MM.1S (cell line): ENCODE results near the gene MYL12A.
"Not testable (repeated sequence)": the region's sequence is repeated elsewhere in the genome, so short reads cannot be mapped to it uniquely, and the experiment has no call there.

ENCODE experiments used
- DNase-seq: peaks from one replicate; pipeline ENCODE4 v3.0.0-alpha.2; 2015
- H2AFZ ChIP-seq: fragments of 300-600 bp; sonication (generic); 2 replicates; pipeline ENCODE4 v1.6.0; 2016; ENCODE audit warnings: antibody characterized with exemption, low read length
- H3F3A ChIP-seq: fragments of 300-600 bp; sonication (generic); 2 replicates; pipeline ENCODE4 v1.6.1; 2016; ENCODE audit warnings: mild to moderate bottlenecking, antibody characterized with exemption, low read length, moderate library complexity, mixed read lengths; ENCODE audit not compliant: insufficient read depth
- H3K27ac ChIP-seq: fragments of 300-600 bp; sonication (generic); 2 replicates; pipeline ENCODE4 v1.5.1; 2016; ENCODE audit warnings: mild to moderate bottlenecking, low read length
- H3K27me3 ChIP-seq: fragments of 300-600 bp; sonication (generic); replicated peaks from 2 replicates; pipeline ENCODE4 v1.6.0; 2016; ENCODE audit warnings: low read length; ENCODE audit not compliant: insufficient read depth
- H3K36me3 ChIP-seq: fragments of 300-600 bp; sonication (generic); replicated peaks from 2 replicates; pipeline ENCODE4 v1.6.1; 2016; ENCODE audit warnings: mild to moderate bottlenecking, low read length, mixed read lengths; ENCODE audit not compliant: insufficient read depth
- H3K4me1 ChIP-seq: fragments of 300-600 bp; sonication (generic); 2 replicates; pipeline ENCODE4 v1.6.1; 2016; ENCODE audit warnings: low read length, mixed read lengths
- H3K4me2 ChIP-seq: fragments of 300-600 bp; sonication (generic); 2 replicates; pipeline ENCODE4 v1.6.0; 2016; ENCODE audit warnings: low read depth, low read length
- H3K4me3 ChIP-seq: fragments of 300-600 bp; sonication (generic); 2 replicates; pipeline ENCODE4 v1.5.1; 2016; ENCODE audit warnings: low read length, mixed read lengths
- H3K79me2 ChIP-seq: fragments of 300-600 bp; sonication (generic); 2 replicates; pipeline ENCODE4 v1.6.1; 2016; ENCODE audit warnings: mixed run types, low read length, mixed read lengths
- H3K9ac ChIP-seq: fragments of 300-600 bp; sonication (generic); 2 replicates; pipeline ENCODE4 v1.6.1; 2016; ENCODE audit warnings: low read length, mixed read lengths
- H3K9me2 ChIP-seq: fragments of 300-600 bp; sonication (generic); replicated peaks from 2 replicates; pipeline ENCODE4 v1.6.1; 2016; ENCODE audit warnings: mild to moderate bottlenecking, low read length, mixed read lengths; ENCODE audit not compliant: insufficient read depth
- H3K9me3 ChIP-seq: fragments of 300-600 bp; sonication (generic); replicated peaks from 2 replicates; pipeline ENCODE4 v1.6.1; 2016; ENCODE audit warnings: mild to moderate bottlenecking, low read length, mixed read lengths; ENCODE audit not compliant: insufficient read depth
- H4K20me1 ChIP-seq: fragments of 300-600 bp; sonication (generic); 2 replicates; pipeline ENCODE4 v1.6.1; 2016; ENCODE audit warnings: mild to moderate bottlenecking, low read length, moderate library complexity, mixed read lengths; ENCODE audit not compliant: insufficient read depth
- EZH2 ChIP-seq: fragments of 300-600 bp; sonication (generic); optimal IDR thresholded peaks from 2 replicates; pipeline ENCODE3; 2017; ENCODE audit warnings: low read depth, mild to moderate bottlenecking, antibody characterized with exemption, low read length, mixed read lengths
- EZH2phosphoT487 ChIP-seq: fragments of 300-600 bp; sonication (generic); IDR thresholded peaks from 2 replicates; pipeline ENCODE4 v1.6.1; 2018; ENCODE audit warnings: antibody characterized with exemption, low read length
- TF ChIP-seq, protein P1 (sequence below): fragments of 300-600 bp; sonication (generic); IDR thresholded peaks from 2 replicates; pipeline ENCODE4 v1.5.1; 2016; ENCODE audit warnings: antibody characterized with exemption, low read length, mixed read lengths

The MYL12A gene

DNA sequence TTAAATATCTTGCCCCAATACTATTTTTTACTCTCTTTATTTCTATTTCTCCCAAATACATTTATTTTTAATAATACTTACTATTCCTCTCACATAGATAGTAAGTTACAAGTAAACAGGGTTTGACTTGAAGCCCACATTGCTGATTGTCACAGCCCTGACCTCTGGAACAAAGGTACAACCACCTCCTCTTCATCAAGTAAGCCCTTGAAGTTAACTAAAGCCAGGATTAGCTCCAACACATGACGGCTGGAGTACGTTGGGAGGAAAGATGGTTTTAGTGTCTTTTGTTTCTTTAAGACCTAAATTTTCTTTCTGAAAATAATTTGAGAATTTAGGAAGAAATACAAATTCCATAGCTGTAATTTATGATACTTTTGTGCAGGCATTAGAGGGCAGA lies 28.8 kb upstream of the MYL12A start:
- TF ChIP-seq, protein P1, sequence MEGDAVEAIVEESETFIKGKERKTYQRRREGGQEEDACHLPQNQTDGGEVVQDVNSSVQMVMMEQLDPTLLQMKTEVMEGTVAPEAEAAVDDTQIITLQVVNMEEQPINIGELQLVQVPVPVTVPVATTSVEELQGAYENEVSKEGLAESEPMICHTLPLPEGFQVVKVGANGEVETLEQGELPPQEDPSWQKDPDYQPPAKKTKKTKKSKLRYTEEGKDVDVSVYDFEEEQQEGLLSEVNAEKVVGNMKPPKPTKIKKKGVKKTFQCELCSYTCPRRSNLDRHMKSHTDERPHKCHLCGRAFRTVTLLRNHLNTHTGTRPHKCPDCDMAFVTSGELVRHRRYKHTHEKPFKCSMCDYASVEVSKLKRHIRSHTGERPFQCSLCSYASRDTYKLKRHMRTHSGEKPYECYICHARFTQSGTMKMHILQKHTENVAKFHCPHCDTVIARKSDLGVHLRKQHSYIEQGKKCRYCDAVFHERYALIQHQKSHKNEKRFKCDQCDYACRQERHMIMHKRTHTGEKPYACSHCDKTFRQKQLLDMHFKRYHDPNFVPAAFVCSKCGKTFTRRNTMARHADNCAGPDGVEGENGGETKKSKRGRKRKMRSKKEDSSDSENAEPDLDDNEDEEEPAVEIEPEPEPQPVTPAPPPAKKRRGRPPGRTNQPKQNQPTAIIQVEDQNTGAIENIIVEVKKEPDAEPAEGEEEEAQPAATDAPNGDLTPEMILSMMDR = no peak
- TF ChIP-seq EZH2 (no peak), EZH2phosphoT487 (no peak)
- Histone ChIP-seq H3K36me3 (no peaks in the 10 kb centered on the region), H3K9me3 (no peaks in the 10 kb centered on the region), H4K20me1 (no peaks in the 10 kb centered on the region), H3K9me2 (no peaks in the 10 kb centered on the region), H3K27ac (no peak overlapping the region), H3F3A (no peaks in the 10 kb centered on the region; the same call in 1 of the 2 replicates), H3K4me3 (no peak overlapping the region), H3K79me2 (no peaks in the 10 kb centered on the region), H2AFZ (no peak overlapping the region), H3K27me3 (no peaks in the 10 kb centered on the region), H3K4me2 (no peak overlapping the region), H3K9ac (no peak overlapping the region), H3K4me1 (0 out of 2 replicates have a peak, but pooled peaks cover under 1% of the 10 kb centered on the region)
- no peak for DNase-seq

DNA sequence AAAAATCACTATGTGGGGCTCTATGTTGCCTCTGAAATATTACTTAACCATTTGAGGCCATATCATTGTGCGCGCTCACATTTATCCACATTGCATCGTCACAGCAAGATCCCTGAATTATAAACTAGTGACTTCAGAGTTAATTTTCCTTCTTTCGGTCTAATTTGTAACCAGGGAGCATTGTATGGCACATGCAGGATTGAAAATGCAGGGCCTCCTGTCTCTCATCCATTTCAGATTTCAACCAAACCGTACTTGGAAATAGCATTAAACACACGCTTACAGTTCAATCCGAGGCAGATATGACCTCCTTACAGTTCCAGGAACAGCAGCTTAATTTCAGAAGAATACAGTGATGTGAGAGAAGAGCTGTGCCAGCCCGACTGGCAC lies 28.4 kb upstream of the MYL12A start:
- no peak overlapping the region for H3K4me2 ChIP-seq
- no peaks in the 10 kb centered on the region for H3K4me1 ChIP-seq
- H3K9me2 ChIP-seq = no peaks in the 10 kb centered on the region
- TF ChIP-seq EZH2 = no peak
- TF ChIP-seq EZH2phosphoT487 = no peak
- H2AFZ ChIP-seq = no peak overlapping the region
- H3K9ac ChIP-seq = no peak overlapping the region
- no peak for DNase-seq
- no peak overlapping the region for H3K27ac ChIP-seq
- no peaks in the 10 kb centered on the region for H3K36me3 ChIP-seq
- H3K9me3 ChIP-seq = no peaks in the 10 kb centered on the region
- no peaks in the 10 kb centered on the region for H3K79me2 ChIP-seq
- no peaks in the 10 kb centered on the region for H3F3A ChIP-seq
- no peaks in the 10 kb centered on the region for H4K20me1 ChIP-seq
- H3K4me3 ChIP-seq = no peak overlapping the region
- no peaks in the 10 kb centered on the region for H3K27me3 ChIP-seq

DNA sequence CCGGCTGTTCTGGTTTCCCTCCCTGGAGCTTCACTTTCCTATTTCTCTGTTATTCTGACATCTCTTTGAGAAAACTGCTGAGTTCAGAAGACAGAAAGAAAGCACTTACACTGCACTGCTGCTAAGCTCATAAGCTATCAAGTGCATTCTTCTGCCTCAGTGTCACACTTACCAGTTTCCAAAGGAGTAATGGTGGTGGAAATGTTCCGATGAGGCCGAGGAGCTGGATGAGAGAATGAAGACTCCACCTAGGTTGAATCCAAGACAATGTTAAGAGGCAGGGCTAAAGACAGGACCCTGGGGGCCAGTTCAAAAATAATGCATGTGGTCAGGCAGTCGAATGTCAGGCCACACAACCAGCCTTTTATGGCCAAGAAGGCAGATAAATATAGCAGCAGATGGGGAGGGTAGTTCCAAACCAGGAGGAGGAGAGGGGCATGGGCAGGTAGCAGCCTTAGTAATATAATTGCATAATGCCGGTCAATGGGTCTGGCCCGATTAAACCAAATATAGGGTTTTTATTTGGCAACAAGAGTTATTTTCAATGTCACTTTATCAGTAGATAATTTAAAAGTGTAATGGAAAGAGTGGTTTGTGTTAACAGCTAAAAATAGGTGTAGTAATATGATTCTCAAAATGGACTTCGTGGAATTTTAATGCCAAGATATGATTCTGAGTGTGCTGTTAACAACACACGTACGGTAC lies 27.8 kb upstream of the MYL12A start, which contains the start of gene MYOM1:
MYOM1 (minus strand) TSS at position 338 of the 705 bp plus-strand sequence. CDS start 4,745 bp downstream, outside the sequence.
- Histone ChIP-seq H2AFZ (no peak within 1 kb of the TSS), H3K4me1 (no peaks in the 10 kb centered on the region), H3K9ac (no peak within 1 kb of the TSS), H3F3A (no peaks in the 10 kb centered on the region), H3K4me3 (no peak within 1 kb of the TSS), H3K27me3 (no peaks in the 10 kb centered on the region), H3K79me2 (no peaks in the 10 kb centered on the region), H3K9me3 (no peaks in the 10 kb centered on the region), H3K36me3 (no peaks in the 10 kb centered on the region), H4K20me1 (no peaks in the 10 kb centered on the region), H3K4me2 (no peak within 1 kb of the TSS), H3K9me2 (no peaks in the 10 kb centered on the region), H3K27ac (no peak within 1 kb of the TSS)
- TF ChIP-seq EZH2 = no peak
- TF ChIP-seq EZH2phosphoT487 = no peak
- TF ChIP-seq, protein P1 = no peak
- DNase-seq = no peak

DNA sequence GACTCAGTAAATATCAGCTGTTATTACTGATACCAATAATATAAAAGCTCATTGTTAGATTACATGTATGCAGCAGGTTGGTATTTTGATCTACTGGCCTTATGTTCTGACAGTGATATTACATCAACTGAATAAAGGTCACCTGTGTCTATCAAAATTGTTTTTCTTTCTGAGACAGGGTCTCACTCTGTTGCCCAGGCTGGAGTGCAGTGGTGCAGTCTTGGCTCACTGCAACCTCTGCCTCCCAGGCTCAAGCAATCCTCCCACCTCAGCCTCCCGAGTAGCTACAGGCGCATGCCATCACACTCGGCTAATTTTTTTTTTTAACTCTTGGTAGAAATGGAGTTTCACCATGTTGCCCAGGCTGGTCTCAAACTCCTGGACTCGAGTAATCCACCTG lies 26.7 kb upstream of the MYL12A start:
- not testable (repeated sequence) for DNase-seq, H3F3A ChIP-seq, H3K9me2 ChIP-seq, H2AFZ ChIP-seq, H3K4me2 ChIP-seq, H4K20me1 ChIP-seq, H3K4me3 ChIP-seq, H3K36me3 ChIP-seq, H3K4me1 ChIP-seq, H3K27ac ChIP-seq, H3K79me2 ChIP-seq, H3K9me3 ChIP-seq, H3K27me3 ChIP-seq, H3K9ac ChIP-seq
